ENCODE data around the gene TENM4. TPM values are rescaled to one million over a fixed set of nuclear protein-coding genes. Genes with fewer than 3 reads are reported as not detected.

Gene TENM4
- polyA plus RNA-seq, 3 donors = 0.31 to 1.7 TPM; not detected in 1

DNA sequence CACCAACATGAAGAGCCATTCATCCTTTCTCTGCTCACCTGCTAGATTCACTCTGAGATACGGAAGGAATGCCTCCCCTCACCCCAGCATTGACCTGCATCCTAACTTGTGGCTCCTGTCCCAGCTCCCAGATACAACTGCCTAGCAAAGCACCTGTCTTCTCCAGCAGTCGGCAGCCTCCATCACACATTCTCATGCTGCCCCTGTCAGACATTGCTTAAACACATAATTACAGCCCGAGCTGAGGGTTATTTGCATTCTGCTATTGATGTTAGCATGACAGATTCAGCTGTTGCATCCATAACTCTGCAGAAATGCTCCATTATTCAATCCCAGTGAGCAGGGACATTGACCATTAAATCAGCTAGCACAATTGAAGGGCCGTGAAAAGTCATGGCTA lies 681.8 kb downstream of the TENM4 start:
- Histone ChIP-seq H3K27ac (ENCODE audit: low read depth in 1 of 2, low read length in 2 of 2) (no peak overlapping the region), H3K27me3 (ENCODE audit: control insufficient read depth in 2 of 2, insufficient read depth in 2 of 2, low read length in 2 of 2) (no peaks in the 10 kb centered on the region), H3K36me3 (replicated peaks in 1 of 2; ENCODE audit: control insufficient read depth in 1 of 2, insufficient read depth in 2 of 2, low read length in 2 of 2) (no peaks in the 10 kb centered on the region), H4K20me1 (ENCODE audit: insufficient read depth, low read length) (no peaks in the 10 kb centered on the region), H3K4me3 (replicated peaks in 1 of 3; ENCODE audit: low read depth in 2 of 3, low read length in 3 of 3) (no peak overlapping the region), H3K9ac (ENCODE audit: insufficient read depth, low read length, poor library complexity, severe bottlenecking) (no peak overlapping the region), H3K79me2 (ENCODE audit: insufficient read depth, low read length) (no peaks in the 10 kb centered on the region), H3K4me2 (replicated peaks; ENCODE audit: extremely low read depth, low read length, poor library complexity, severe bottlenecking) (no peak overlapping the region), H3K9me3 (replicated peaks in 1 of 2; ENCODE audit: control insufficient read depth in 1 of 2, insufficient read depth in 1 of 2, low read length in 2 of 2) (no peaks in the 10 kb centered on the region), H2AFZ (ENCODE audit: insufficient read depth, low read depth, low read length, poor library complexity, severe bottlenecking) (no peak overlapping the region), H3K4me1 (ENCODE audit: control insufficient read depth in 1 of 2, insufficient read depth in 2 of 2, low read length in 2 of 2) (no peaks in the 10 kb centered on the region)
- TF ChIP-seq CTCF (IDR thresholded peaks at IDR 0.05) = no peak
- WGBS (ENCODE audit: insufficient coverage) = 67% methylated on average over 2 of the region's 4 CpGs
- Mint-ChIP-seq H3K4me3 (no peak overlapping the region), H3K27me3 (ENCODE audit: low read depth in 3 of 3) (peaks cover 1 to 14% (median 11%) of the 10 kb centered on the region in 3 donors), H3K9me3 (no peaks in the 10 kb centered on the region), H3K4me1 (no peaks in the 10 kb centered on the region), H3K27ac (no peak overlapping the region), H3K36me3 (no peaks in the 10 kb centered on the region)
- no peak for DNase-seq
- intact Hi-C loops (cut with micrococcal nuclease) = no loop called here

GRCh38 chr11:78753297-78753696 lies 687.5 kb downstream of the TENM4 start:
- H3K9me3 Mint-ChIP-seq = no peaks in the 10 kb centered on the region

More at GRCh38 chr11:78753297-78753696, 687.5 kb downstream of the TENM4 start:
- Mint-ChIP-seq H3K4me1 (no peaks in the 10 kb centered on the region), H3K36me3 (no peaks in the 10 kb centered on the region), H3K27ac (no peak overlapping the region), H3K4me3 (no peak overlapping the region), H3K27me3 (ENCODE audit: low read depth in 3 of 3) (peaks cover 2 to 9% (median 4%) of the 10 kb centered on the region in 3 donors)
- H3K27me3 ChIP-seq (ENCODE audit: control insufficient read depth in 2 of 2, insufficient read depth in 2 of 2, low read length in 2 of 2) = no peaks in the 10 kb centered on the region
- no peak overlapping the region for H3K4me3 ChIP-seq (replicated peaks in 1 of 3; ENCODE audit: low read depth in 2 of 3, low read length in 3 of 3)
- no peak overlapping the region for H3K4me2 ChIP-seq (replicated peaks; ENCODE audit: extremely low read depth, low read length, poor library complexity, severe bottlenecking)
- no peaks in the 10 kb centered on the region for H4K20me1 ChIP-seq (ENCODE audit: insufficient read depth, low read length)
- no peaks in the 10 kb centered on the region for H3K9me3 ChIP-seq (replicated peaks in 1 of 2; ENCODE audit: control insufficient read depth in 1 of 2, insufficient read depth in 1 of 2, low read length in 2 of 2)
- TF ChIP-seq CTCF (IDR thresholded peaks at IDR 0.05) = no peak
- H3K27ac ChIP-seq (ENCODE audit: low read depth in 1 of 2, low read length in 2 of 2) = no peak overlapping the region
- WGBS (ENCODE audit: insufficient coverage) = no CpG with 5 or more reads among the region's 1 CpG
- DNase-seq = no peak
- no peak overlapping the region for H3K9ac ChIP-seq (ENCODE audit: insufficient read depth, low read length, poor library complexity, severe bottlenecking)
- H3K36me3 ChIP-seq (replicated peaks in 1 of 2; ENCODE audit: control insufficient read depth in 1 of 2, insufficient read depth in 2 of 2, low read length in 2 of 2) = no peaks in the 10 kb centered on the region
- no peaks in the 10 kb centered on the region for H3K4me1 ChIP-seq (ENCODE audit: control insufficient read depth in 1 of 2, insufficient read depth in 2 of 2, low read length in 2 of 2)
- intact Hi-C loops (cut with micrococcal nuclease) = no loop called here
- H2AFZ ChIP-seq (ENCODE audit: insufficient read depth, low read depth, low read length, poor library complexity, severe bottlenecking) = no peak overlapping the region
- no peaks in the 10 kb centered on the region for H3K79me2 ChIP-seq (ENCODE audit: insufficient read depth, low read length)

Data from CD14-positive monocyte (primary cell).